Activated CD4-positive, CD25-positive, alpha-beta regulatory T cell treated with anti-CD3 and anti-CD28 coated beads, Interleukin-2, amount 50 U/mL, for 72 hours (primary cell): ENCODE measurements around the gene RAB38.

Experiments used
- DNase-seq: peaks from one replicate; pipeline ENCODE4 v3.0.0; 2021

The RAB38 gene

DNA sequence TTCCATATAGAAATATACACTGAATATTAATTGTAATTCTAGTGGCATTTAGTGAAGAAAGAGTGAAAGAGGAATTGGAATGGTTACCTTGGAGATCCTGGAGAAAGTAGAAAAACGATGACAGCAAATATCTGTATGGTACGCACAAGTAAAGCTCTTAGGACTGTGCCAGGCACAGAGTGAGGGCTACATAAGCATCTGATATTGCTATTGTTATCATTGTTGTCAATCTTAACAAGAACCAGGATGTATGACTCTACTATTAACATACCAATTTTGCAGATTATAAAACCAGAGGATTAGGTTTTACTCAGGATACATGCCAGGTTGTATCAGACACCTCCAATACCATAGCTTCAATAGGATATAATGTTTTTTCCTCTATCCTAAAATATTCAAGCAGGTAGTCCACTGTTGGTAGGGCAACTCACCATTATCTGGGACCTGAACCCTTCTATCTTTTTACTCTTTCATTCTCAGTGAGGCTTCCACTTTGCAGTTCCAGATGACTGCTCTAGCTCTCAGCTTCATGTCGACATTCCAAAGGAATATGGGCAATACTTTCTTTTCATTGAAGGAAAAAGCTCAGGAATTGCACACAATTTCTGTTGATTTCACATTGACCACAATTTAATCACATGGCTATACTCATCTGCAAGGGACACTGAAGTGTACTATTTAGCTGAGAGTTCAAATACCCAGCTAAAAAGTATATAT is 73.2 kb downstream of the RAB38 start:
- no peak for DNase-seq

DNA sequence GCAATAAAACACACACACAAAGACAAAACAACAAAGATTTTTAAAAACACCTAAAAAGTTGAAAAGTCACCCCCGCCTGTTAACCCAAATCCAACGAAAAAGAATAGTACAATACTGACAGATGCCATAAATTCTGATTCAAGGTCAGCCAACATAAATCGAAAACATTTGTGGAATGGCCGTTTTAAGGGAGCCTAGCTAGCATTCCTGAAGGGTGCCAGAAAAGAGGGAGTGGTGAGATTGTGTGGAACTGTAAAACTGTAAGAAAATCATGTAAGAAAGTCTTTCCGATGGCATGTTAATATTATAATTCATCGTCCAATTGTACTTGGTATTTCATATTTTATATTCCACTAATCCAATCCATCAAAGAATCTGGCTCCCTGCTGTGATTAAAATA is 75.1 kb downstream of the RAB38 start:
- DNase-seq: no peak

DNA sequence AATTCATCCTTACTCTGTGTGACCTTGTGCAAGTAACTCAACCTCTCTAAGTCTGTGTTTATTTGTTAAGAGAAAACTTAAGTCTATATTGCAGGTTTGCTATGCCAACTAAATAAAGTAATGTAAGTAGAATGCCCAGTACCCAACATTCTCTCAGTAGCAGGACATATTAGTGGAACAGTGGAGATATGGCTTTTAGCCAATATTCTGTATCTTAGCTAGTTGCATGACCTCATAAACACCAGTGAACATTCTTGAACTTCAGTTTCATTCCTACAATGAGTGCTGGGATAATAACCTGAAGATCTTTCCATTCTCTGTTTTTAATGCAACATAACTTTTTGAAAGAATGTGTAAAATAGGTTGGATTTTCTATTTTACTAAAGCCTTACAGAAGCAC is 77.0 kb downstream of the RAB38 start:
- no peak for DNase-seq

DNA sequence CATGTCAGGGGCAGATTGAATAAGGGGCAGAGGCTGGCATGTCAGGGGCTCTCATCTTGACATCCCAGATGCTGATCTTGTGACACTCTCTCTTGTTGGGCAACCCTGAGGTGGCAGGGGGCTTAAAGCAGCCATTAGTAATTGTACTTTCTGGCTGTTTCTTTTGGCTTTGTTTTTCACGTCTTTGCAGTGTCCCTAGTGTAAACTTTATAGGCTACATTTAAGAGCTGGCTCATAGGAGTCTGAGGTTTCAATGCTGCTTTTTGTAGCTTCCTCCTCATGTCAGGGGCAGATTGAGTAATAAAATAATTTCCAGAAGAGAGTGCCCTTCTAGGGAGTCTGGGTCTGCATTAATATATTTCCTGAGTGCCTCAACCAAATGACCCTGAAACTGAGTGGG is 86.1 kb downstream of the RAB38 start:
- no peak for DNase-seq

DNA sequence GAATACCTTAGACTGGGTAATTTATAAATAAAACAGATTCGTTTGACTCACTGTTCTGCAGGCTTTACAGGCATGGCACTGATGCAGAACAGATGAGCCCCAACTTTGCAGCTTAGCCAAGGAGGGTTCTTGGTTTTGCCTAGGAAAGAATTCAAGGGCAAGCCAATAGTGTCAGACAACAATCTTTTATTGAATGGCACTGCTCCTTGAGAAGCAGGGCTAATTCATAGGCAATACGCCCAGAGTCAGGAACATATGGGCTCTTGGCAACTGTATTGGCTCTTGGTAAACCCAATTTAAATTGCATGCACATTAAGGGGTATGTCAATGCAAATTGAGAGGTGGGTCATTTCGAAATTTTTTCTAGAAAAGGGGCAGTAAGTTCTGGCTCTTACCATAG is 87.9 kb downstream of the RAB38 start:
- DNase-seq: no peak

DNA sequence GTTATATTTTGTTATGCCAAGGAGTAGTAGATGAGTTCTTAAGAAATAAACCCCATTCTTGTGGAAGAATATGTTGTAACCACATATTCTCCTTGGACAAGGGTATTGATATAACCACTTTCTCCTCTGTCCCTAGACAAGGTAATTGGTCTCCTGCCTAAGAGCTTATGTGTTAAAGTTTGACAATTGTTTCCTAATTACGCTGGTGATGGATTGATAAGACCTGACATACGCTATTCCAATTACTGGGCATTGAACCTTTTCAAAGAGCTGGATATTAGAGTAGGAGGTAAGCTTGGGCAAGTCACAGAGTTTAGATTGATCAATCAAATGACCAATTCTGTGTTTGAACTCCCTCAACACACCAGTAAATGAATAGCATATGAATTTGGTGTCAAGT is 88.9 kb downstream of the RAB38 start:
- no peak for DNase-seq

DNA sequence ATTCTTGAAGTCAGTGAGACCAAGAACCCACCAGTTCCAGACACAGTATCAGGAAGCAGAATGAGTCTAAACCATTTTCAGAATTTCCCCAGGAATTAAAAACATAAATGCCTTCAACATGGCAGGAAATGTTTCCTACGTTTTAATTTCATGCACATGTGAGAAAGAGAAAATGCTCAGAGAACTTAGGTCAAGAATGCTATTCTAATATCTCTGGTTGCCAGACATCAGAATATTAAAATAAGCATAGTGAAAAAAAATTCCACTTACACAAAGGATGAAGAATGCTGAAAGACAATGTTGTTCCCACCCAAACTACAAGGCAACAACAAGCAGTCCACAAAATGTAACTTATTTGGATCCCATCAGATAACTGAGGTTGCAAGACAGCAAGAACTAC is 104.8 kb downstream of the RAB38 start:
- no peak for DNase-seq

DNA sequence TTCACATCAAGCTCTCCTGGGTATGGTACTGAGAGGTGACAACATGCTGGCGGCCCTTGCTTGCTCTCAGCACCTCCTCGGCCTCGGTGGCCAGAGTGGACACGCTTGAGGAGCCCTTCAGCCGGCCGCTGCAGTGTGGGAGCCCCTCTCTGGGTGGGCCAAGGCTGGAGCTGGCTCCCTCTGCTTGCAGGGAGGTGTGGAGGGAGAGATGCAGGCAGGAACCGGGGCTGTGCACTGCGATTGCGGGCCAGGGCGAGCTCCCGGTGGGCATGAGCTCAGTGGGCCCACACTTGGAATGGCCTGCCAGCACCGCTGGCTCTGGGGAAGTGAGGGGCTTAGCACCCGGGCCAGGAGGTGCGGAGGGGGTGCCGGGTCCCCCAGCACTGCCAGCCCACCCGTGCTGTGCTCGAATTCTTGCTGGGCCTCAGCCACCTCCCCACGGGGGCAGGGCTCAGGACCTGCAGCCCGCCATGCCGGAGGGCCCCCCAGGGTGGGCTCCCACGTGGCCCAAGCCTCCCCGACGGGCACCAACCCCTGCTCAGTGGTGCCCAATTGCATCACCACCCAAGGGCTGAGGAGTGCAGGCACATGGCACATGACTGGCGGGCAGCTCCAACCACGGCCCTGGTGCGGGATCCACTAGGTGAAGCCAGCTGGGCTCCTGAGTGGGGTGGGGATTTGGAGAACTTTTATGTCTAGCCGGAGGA is 106.2 kb downstream of the RAB38 start:
- no peak for DNase-seq

DNA sequence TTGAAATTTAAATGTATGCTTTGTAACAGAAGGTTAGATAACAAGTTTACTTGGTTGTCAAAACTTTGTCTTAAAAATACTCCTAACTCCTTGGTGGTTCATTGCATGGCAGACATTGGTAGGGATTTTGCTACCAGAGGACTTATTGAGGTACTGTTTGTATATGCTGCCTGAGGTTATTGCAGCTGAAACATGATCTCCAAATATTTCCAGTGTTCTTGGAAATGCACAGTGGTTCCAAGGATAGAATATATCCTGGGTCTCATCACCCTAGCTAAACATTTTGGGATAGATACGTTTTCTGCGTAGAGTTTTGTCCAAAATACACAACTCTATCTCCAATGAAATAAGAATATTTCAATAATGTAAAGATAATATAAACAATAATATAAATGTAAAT is 109.2 kb downstream of the RAB38 start:
- no peak for DNase-seq

DNA sequence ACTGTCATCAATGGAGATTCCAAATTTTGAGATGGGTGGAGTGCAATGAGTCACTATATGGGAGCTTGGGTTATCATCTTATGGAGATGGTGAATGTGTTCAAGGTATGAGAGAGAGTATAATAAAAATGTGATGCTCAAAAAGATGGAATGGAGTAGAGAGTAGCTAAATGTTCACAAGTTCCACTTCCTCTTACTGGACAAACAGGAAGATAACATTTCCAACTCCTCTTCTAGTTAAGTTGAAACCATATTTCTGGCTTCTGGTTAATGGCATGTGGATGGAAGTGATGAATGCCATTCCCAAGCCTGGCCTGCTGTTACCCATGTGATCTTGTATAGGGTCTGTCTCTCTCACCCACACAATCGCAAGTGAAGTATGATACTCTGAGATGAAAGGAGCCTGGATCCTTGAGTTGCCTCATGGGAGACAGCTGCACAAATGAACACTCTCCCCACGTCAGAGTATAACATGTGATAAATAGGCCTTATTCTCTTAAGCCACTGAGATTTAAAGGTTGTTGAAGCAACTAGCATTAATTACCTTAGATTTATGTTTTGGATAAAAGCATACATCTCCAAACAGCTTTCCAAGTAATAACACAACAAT is 111.0 kb downstream of the RAB38 start:
- DNase-seq: no peak
